K562 (cell line): ENCODE data around the gene SCGB2B2. TPM values are rescaled to one million over a fixed set of nuclear protein-coding genes. Genes with fewer than 3 reads are reported as not detected.

ENCODE experiments used
- ATAC-seq: fragments of 200-7000 bp; cut with Tn5 transposase; 3 replicates; pipeline ENCODE4 v1.9.1; 2020; ENCODE audit warnings: moderate library complexity
- BruUV-seq: library from RNA; stranded (reverse); fragments of 400-500 nt; replicated peaks from 2 replicates; lab custom pipeline; 2021; lab: Mats Ljungman, UMichigan
- CTCF ChIA-PET: fragments of 300-600 bp; formaldehyde crosslinking; extraction: SDS; loops from one replicate; lab custom pipeline; 2021; ENCODE audit warnings: low intra/inter-chr PET ratio; lab: Yijun Ruan, JAX
- POLR2A ChIA-PET: fragments of 300-600, 350-650 bp; sonication (Branson Sonifier 250); formaldehyde crosslinking; extraction: SDS; loops from one replicate; lab custom pipeline; 2021; ENCODE audit warnings: antibody characterized with exemption, inconsistent platforms; lab: Yijun Ruan, JAX
- DNase-seq, 4 experiments: peaks; one replicate each; pipeline versions ENCODE4 v3.0.0 to v3.0.0-alpha.2; 2011 to 2018; ENCODE audit warnings: low spot score in 3 of 4, mixed read lengths in 3 of 4; ENCODE audit errors: extremely low read depth in 1 of 4
- FAIRE-seq: peaks from 2 replicates; lab custom pipeline; 2011; peaks lifted over from hg19 to GRCh38; lab: Jason Lieb, UNC
- H2AFZ ChIP-seq: 2 replicates; pipeline ENCODE4 v1.6.0; 2011; ENCODE audit warnings: low read depth, low read length, control low read depth, inconsistent platforms
- H3K27ac ChIP-seq: fragments of 200-600 bp; 3 replicates; pipeline ENCODE4 v1.8.0; 2011; ENCODE audit warnings: low read depth, mild to moderate bottlenecking, control low read depth, inconsistent platforms, low read length, moderate library complexity, mixed read lengths; ENCODE audit errors: extremely low read depth
- H3K27me3 ChIP-seq, 2 experiments: fragments of 300-600 bp in 1 of 2; 2 replicates in 1 of 2; 3 replicates in 1 of 2; pipeline versions ENCODE4 v1.6.0 to v1.8.0; 2011; ENCODE audit warnings: inconsistent platforms in 2 of 2, low read length in 2 of 2, mild to moderate bottlenecking in 1 of 2, mixed read lengths in 1 of 2, moderate library complexity in 1 of 2; ENCODE audit not compliant: control insufficient read depth in 2 of 2, insufficient read depth in 2 of 2
- H3K36me3 ChIP-seq: fragments of 300-600 bp; 3 replicates; pipeline ENCODE4 v1.8.0; 2011; ENCODE audit warnings: mild to moderate bottlenecking, low read length, inconsistent platforms; ENCODE audit not compliant: control insufficient read depth, insufficient read depth
- H3K4me1 ChIP-seq, 2 experiments: fragments of 200-600 bp in 1 of 2; replicated peaks in 1 of 2; 2 replicates in 1 of 2; 3 replicates in 1 of 2; pipeline versions ENCODE4 v1.5.1 to v1.8.0; 2011; ENCODE audit warnings: inconsistent platforms in 2 of 2, low read length in 2 of 2, mild to moderate bottlenecking in 1 of 2, mixed read lengths in 1 of 2, moderate library complexity in 1 of 2; ENCODE audit not compliant: control insufficient read depth in 2 of 2, insufficient read depth in 2 of 2
- H3K4me2 ChIP-seq: 2 replicates; pipeline ENCODE4 v1.6.1; 2011; ENCODE audit warnings: low read length, control low read depth, inconsistent platforms, mixed read lengths; ENCODE audit not compliant: insufficient read depth
- H3K4me3 ChIP-seq: fragments of 200-600 bp; sonication (generic), shearing (Covaris generic); 2 replicates; pipeline ENCODE4 v1.5.1; 2016; ENCODE audit warnings: control low read depth, inconsistent platforms
- H3K79me2 ChIP-seq: fragments of 200-600 bp; 3 replicates; pipeline ENCODE4 v1.8.0; 2011; ENCODE audit warnings: low read length, inconsistent platforms; ENCODE audit not compliant: control insufficient read depth, insufficient read depth
- H3K9ac ChIP-seq, 2 experiments: 2 replicates each; pipeline versions ENCODE4 v1.6.0 to v1.6.1; 2011; ENCODE audit warnings: low read depth in 2 of 2, low read length in 2 of 2, control low read depth in 1 of 2, inconsistent platforms in 1 of 2, mild to moderate bottlenecking in 1 of 2, mixed read lengths in 1 of 2; ENCODE audit not compliant: insufficient read depth in 1 of 2
- H3K9me1 ChIP-seq: one replicate; pipeline ENCODE4 v1.6.0; 2011; ENCODE audit warnings: inconsistent platforms, mild to moderate bottlenecking, low read length, moderate library complexity; ENCODE audit not compliant: control insufficient read depth, insufficient read depth
- H3K9me3 ChIP-seq: replicated peaks from 2 replicates; pipeline ENCODE4 v1.5.1; 2011; ENCODE audit warnings: low read depth, low read length, inconsistent platforms; ENCODE audit not compliant: control insufficient read depth, insufficient read depth
- H4K20me1 ChIP-seq: replicated peaks from 2 replicates; pipeline ENCODE4 v1.6.1; 2011; ENCODE audit warnings: low read length, inconsistent platforms, mixed read lengths; ENCODE audit not compliant: control insufficient read depth, insufficient read depth
- PYGO2 ChIP-seq: fragments of 450-650 bp; IDR thresholded peaks from 2 replicates; pipeline ENCODE4 v1.6.1; 2016; ENCODE audit warnings: mild to moderate bottlenecking, missing genetic modification characterization, moderate library complexity, missing compliant biosample characterization
- RBM25 ChIP-seq: fragments of 200-400 bp; formaldehyde crosslinking; IDR thresholded peaks from 2 replicates; pipeline ENCODE4 v1.6.1; 2018; ENCODE audit warnings: low read length, low read depth, moderate library complexity; ENCODE audit not compliant: severe bottlenecking
- SRSF9 ChIP-seq: fragments of 200-400 bp; formaldehyde crosslinking; IDR thresholded peaks from 2 replicates; pipeline ENCODE4 v1.6.1; 2017; ENCODE audit warnings: low read depth, low read length, borderline replicate concordance
- ZFX ChIP-seq: sonication (generic); formaldehyde crosslinking; IDR thresholded peaks from 2 replicates; pipeline ENCODE4 v1.8.0; 2022; ENCODE audit warnings: mild to moderate bottlenecking, missing genetic modification reagents, moderate library complexity
- ZNF23 ChIP-seq: fragments of 250-450 bp; sonication (Bioruptor Pico); IDR thresholded peaks from 2 replicates; pipeline ENCODE4 v1.4.0; 2020; ENCODE audit warnings: mild to moderate bottlenecking
- ZNF253 ChIP-seq: fragments of 250-450 bp; sonication (Bioruptor Pico); conservative IDR thresholded peaks from 2 replicates; pipeline ENCODE4 v1.6.1; 2021; ENCODE audit warnings: mild to moderate bottlenecking
- ZNF408 ChIP-seq: fragments of 250-450 bp; sonication (Bioruptor Pico); IDR thresholded peaks from 2 replicates; pipeline ENCODE4 v1.4.0; 2020; ENCODE audit warnings: low read depth, mild to moderate bottlenecking, moderate library complexity
- ZNF41 ChIP-seq: fragments of 250-450 bp; sonication (Bioruptor Pico); conservative IDR thresholded peaks from 2 replicates; pipeline ENCODE4 v1.4.0; 2020; ENCODE audit warnings: mild to moderate bottlenecking
- WGBS: fragments of 100-300 bp; shearing (Covaris generic); methylation state at CpG from one replicate; pipeline ENCODE4 v1.1.6; 2016; ENCODE audit warnings: low coverage, mixed read lengths; ENCODE audit not compliant: insufficient coverage; ENCODE audit errors: missing lambda C conversion rate; 5-methylcytosine and 5-hydroxymethylcytosine counted together
- in situ Hi-C: fragments of 300-500 bp; cut with MboI; formaldehyde crosslinking; loops from 4 replicates; pipeline ENCODE4 v1.15.0; 2018; ENCODE audit warnings: inconsistent platforms, mixed read lengths
- intact Hi-C: fragments of 100-400 bp; cut with micrococcal nuclease; formaldehyde crosslinking; loops from 2 replicates; pipeline ENCODE4 v1.14.2; 2022
- polyA plus RNA-seq, 8 experiments: library from polyadenylated mRNA; depleted of rRNA in 4 of 8; stranded (reverse) in 5 of 8; unstranded in 3 of 8; fragments of >200 nt; fragmentation: Nextera tagmentation in 2 of 8; fragmentation: Illumina TruSeq in 1 of 8; extraction: Ambion mirVana in 2 of 8; extraction: Trizol in 1 of 8; gene quantifications; 2 replicates each; pipeline versions ENCODE4 v1.2.1 to v1.2.3, GENCODE V29; 2011 to 2014; ENCODE audit warnings: inconsistent platforms in 1 of 8, missing spikeins in 1 of 8
- total RNA-seq, 7 experiments: library from RNA; depleted of rRNA in 6 of 7; stranded (reverse); fragments of >200 nt in 6 of 7; fragmentation: Illumina TruSeq in 2 of 7; extraction: Trizol in 2 of 7; gene quantifications; 2 replicates each; pipeline versions ENCODE4 v1.2.1 to v1.2.3, GENCODE V29; 2011 to 2021; ENCODE audit warnings: low replicate concordance in 1 of 7

Gene SCGB2B2
- total and polyA plus RNA-seq, 9 of the 15 experiments (the other 6 are each of a cell fraction or from before 2014, with no cell fraction given) = not detected

DNA sequence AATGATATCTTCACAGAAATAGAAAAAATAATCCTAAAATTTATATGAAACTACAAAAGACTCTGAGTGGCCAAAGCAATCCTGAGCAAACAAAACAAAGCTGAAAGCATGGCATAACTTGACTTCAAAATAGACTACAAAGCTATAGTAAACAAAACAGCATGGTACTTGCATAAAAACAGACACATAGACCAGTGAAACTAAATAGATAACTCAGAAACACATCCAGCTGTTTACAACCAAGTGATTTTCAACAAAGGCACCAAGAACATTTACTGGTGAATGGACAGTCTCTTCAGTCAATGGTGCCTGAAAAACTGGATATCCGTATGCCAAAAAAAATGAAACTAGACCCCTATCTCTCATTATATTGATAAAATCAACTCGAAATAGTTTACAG is 25.2 kb downstream of the SCGB2B2 start:
- Histone ChIP-seq H3K4me3 (no peak overlapping the region), H3K4me2 (no peak overlapping the region), H3K9me3 (no peaks in the 10 kb centered on the region), H4K20me1 (no peaks in the 10 kb centered on the region), H2AFZ (no peak overlapping the region), H3K9ac (no peak overlapping the region), H3K4me1 (no peaks in the 10 kb centered on the region), H3K9me1 (no peaks in the 10 kb centered on the region), H3K36me3 (no peaks in the 10 kb centered on the region), H3K27me3 (peaks cover 0 to 12% of the 10 kb centered on the region in 2 experiments; a peak in 2 of 5 replicates), H3K79me2 (no peaks in the 10 kb centered on the region), H3K27ac (no peak overlapping the region)
- no peak for TF ChIP-seq ZNF41 (CRISPR knock-in tag)
- peak; percentile 22 for TF ChIP-seq RBM25
- no peak for TF ChIP-seq ZNF23 (CRISPR knock-in tag)
- FAIRE-seq (no peak), DNase-seq (no peak), ATAC-seq (no peak)
- BruUV-seq = no TSS peak
- in situ Hi-C loops (no loop called here), intact Hi-C loops (no loop called here)
- CTCF ChIA-PET = no interaction called here
- WGBS = 3% methylated on average over 2 of the region's 2 CpGs
- POLR2A ChIA-PET = no interaction called here

DNA sequence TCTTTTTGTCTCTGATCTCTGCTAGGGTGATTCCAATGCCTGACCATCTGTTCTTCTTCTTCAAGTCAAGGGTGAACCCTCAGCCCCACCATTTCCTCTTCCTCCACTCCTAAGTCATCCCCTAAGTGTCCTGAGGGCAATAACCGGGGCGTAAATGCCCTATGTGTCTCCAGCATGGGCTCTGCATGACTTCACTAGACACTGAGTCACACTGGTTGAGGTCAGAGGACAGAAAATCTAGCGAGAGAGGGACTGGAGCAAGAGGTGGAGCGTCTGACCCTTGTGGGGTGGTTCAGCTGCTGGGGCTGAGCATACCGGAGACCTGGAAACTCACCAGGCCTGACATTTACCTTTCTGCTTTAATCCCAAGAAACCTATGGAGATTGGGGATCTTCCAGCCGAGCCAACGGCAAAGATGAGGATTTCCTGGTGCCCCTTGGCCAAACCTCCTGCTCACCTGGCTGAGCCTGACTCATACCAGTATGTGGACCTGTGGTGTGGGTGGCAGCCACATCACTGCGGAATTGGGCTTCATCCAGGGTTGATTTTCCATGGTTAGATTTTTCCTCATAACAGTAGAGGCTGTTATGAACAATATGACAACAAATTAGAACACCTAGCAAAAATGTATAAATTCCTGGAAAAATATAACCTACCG is 26.9 kb downstream of the SCGB2B2 start:
- Histone ChIP-seq H3K4me3 (no peak overlapping the region), H2AFZ (no peak overlapping the region), H4K20me1 (0 out of 2 replicates have a peak, but pooled peaks cover 3% of the 10 kb centered on the region), H3K4me2 (no peak overlapping the region), H3K27me3 (peaks cover 0 to 26% of the 10 kb centered on the region in 2 experiments; a peak in 2 of 5 replicates), H3K36me3 (no peaks in the 10 kb centered on the region), H3K79me2 (no peaks in the 10 kb centered on the region), H3K9ac (no peak overlapping the region), H3K9me1 (no peaks in the 10 kb centered on the region), H3K4me1 (no peaks in the 10 kb centered on the region), H3K27ac (no peak overlapping the region), H3K9me3 (no peaks in the 10 kb centered on the region)
- FAIRE-seq = no peak
- no peak for ATAC-seq
- intact Hi-C loops (no loop called here), in situ Hi-C loops (no loop called here)
- POLR2A ChIA-PET = interaction anchor here (0.6 kb wide), 1 partner anchor 440 kb away, joined by 3 read pairs; no protein-coding TSS in a partner anchor
- CTCF ChIA-PET = no interaction called here
- BruUV-seq = no TSS peak
- WGBS = 6% methylated on average over 9 of the region's 9 CpGs
- DNase-seq = no peak
- no peak for TF ChIP-seq ZFX (CRISPR knock-in tag)
- no peak for TF ChIP-seq PYGO2 (tag)
- no peak for TF ChIP-seq SRSF9
- no peak for TF ChIP-seq ZNF408 (CRISPR knock-in tag)
- no peak for TF ChIP-seq ZNF253 (CRISPR knock-in tag)
